NB4 (cell line): ENCODE data around the gene RHBDL3.
"Not testable (repeated sequence)": the region's sequence is repeated elsewhere in the genome, so short reads cannot be mapped to it uniquely, and the experiment has no call there.

ENCODE experiments used
- DNase-seq: peaks from one replicate; pipeline ENCODE4 v3.0.0; 2010; ENCODE audit warnings: low read depth
- H3K4me3 ChIP-seq: one replicate; pipeline ENCODE4 v1.5.1; 2011; ENCODE audit warnings: mild to moderate bottlenecking, low read depth, low read length, moderate library complexity
- CTCF ChIP-seq: IDR thresholded peaks from one replicate; pipeline ENCODE4 v1.5.1; 2012; ENCODE audit warnings: low read depth, low read length
- MAX ChIP-seq: IDR thresholded peaks from 2 replicates; pipeline ENCODE4 v1.6.1; 2011; ENCODE audit warnings: low read depth, low read length
- MYC ChIP-seq: IDR thresholded peaks from 2 replicates; pipeline ENCODE4 v1.6.1; 2011; ENCODE audit warnings: low read depth, low read length
- POLR2A ChIP-seq: IDR thresholded peaks from 2 replicates; pipeline ENCODE4 v1.6.1; 2011; ENCODE audit warnings: mild to moderate bottlenecking; ENCODE audit not compliant: insufficient read length; ENCODE audit errors: extremely low read depth

Gene RHBDL3

GRCh38 chr17:32261417-32261736, 4.3 kb upstream of the RHBDL3 start:
- H3K4me3 ChIP-seq: no peak overlapping the region
- DNase-seq: no peak
- TF ChIP-seq MAX (no peak), CTCF (no peak), POLR2A (no peak), MYC (no peak)

GRCh38 chr17:32261936-32262510, 3.6 kb upstream of the RHBDL3 start:
- TF ChIP-seq POLR2A (no peak), MYC (no peak), MAX (no peak)
- no peak overlapping the region for H3K4me3 ChIP-seq
- DNase-seq: no peak

- DNase-seq, H3K4me3 ChIP-seq: not testable (repeated sequence)
Measured at GRCh38 chr17:32263515-32263914, 2.1 kb upstream of the RHBDL3 start.

GRCh38 chr17:32264140-32264799, 1.4 kb upstream of the RHBDL3 start:
- no peak overlapping the region for H3K4me3 ChIP-seq
- no peak for TF ChIP-seq POLR2A
- no peak for TF ChIP-seq MAX
- TF ChIP-seq CTCF: no peak
- no peak for TF ChIP-seq MYC
- no peak for DNase-seq

GRCh38 chr17:32264823-32265191, 825 bp upstream of the RHBDL3 start:
- no peak overlapping the region for H3K4me3 ChIP-seq
- TF ChIP-seq MYC (no peak), MAX (no peak), POLR2A (no peak), CTCF (no peak)
- no peak for DNase-seq

- no peak overlapping the region for H3K4me3 ChIP-seq
- TF ChIP-seq POLR2A (no peak), MYC (no peak), MAX (no peak), CTCF (no peak)
- DNase-seq: no peak
Measured at GRCh38 chr17:32266051-32266388, 388 bp downstream of the RHBDL3 start.
